ENCODE measurements around the gene CCDC200. TPM values are rescaled to one million over a fixed set of nuclear protein-coding genes. Genes with fewer than 3 reads are reported as not detected.

Gene CCDC200
- total RNA-seq, 1 donor from 2014 or later = not detected

- Histone ChIP-seq H3K36me3 (peaks cover 52% of the 10 kb centered on the region), H3K27me3 (ENCODE audit: low read depth) (no peaks in the 10 kb centered on the region), H3K9me3 (no peaks in the 10 kb centered on the region), H3K4me1 (peaks cover 58% of the 10 kb centered on the region), H3K27ac (no peak overlapping the region), H3K4me3 (no peak overlapping the region)
- no peak for DNase-seq
- TF ChIP-seq CTCF (IDR thresholded peaks at IDR 0.05) = no peak
- intact Hi-C loops (cut with DNase I) = no loop called here
- ATAC-seq = no peak
These were observed 53.0 kb downstream of the CCDC200 start for GRCh38 chr17:43175213-43176118.

GRCh38 chr17:43171586-43172487 lies 56.6 kb downstream of the CCDC200 start:
- H3K27ac ChIP-seq = peak overlapping the region; percentile 94
- intact Hi-C loops (cut with DNase I) = no loop called here
- ATAC-seq (no peak), DNase-seq (no peak)
- TF ChIP-seq CTCF (IDR thresholded peaks at IDR 0.05) = peak; percentile 26
- H3K27me3 ChIP-seq (ENCODE audit: low read depth) = no peaks in the 10 kb centered on the region
- H3K36me3 ChIP-seq = peaks cover 22% of the 10 kb centered on the region
- no peaks in the 10 kb centered on the region for H3K9me3 ChIP-seq
- H3K4me1 ChIP-seq = peaks cover 61% of the 10 kb centered on the region
- peak overlapping the region; percentile 64 for H3K4me3 ChIP-seq

Other genes with a start within 250 kb of the CCDC200 start
- gene PTGES3L, start 248.5 kb downstream of the CCDC200 start, total RNA-seq = 0.27 TPM
- gene RUNDC1, start 248.1 kb downstream of the CCDC200 start, total RNA-seq = 17.1 TPM
- 810 TPM for gene RPL27, start 230.2 kb downstream of the CCDC200 start, total RNA-seq
- 61.5 TPM for gene IFI35, start 221.8 kb downstream of the CCDC200 start, total RNA-seq
- 382 TPM for gene VAT1, start 206.2 kb downstream of the CCDC200 start, total RNA-seq
- gene RND2, start 203.4 kb downstream of the CCDC200 start, total RNA-seq = 0.53 TPM
- 7.4 TPM for gene BRCA1, start 103.3 kb downstream of the CCDC200 start, total RNA-seq
- gene NBR1, start 57.4 kb downstream of the CCDC200 start, total RNA-seq = 93.3 TPM
- gene TMEM106A, start 16.7 kb downstream of the CCDC200 start, total RNA-seq = 17.9 TPM
- 8,279 TPM for gene RNU2-1, start 5.4 kb upstream of the CCDC200 start, total RNA-seq
- 12.9 TPM for gene ARL4D, start 170.4 kb upstream of the CCDC200 start, total RNA-seq